HG02642 (cell line): Measurements from ENCODE around the gene NOS3.

Source experiments
- ATAC-seq: cut with Tn5 transposase; IDR thresholded peaks from one replicate; pipeline ENCODE4 v1.9.1; 2021; ENCODE audit warnings: mild to moderate bottlenecking; ENCODE audit not compliant: unreplicated experiment, poor library complexity

Gene NOS3

GRCh38 chr7:151051108-151051507, 60.3 kb downstream of the NOS3 start:
- no peak for ATAC-seq

GRCh38 chr7:151053096-151053495, 62.3 kb downstream of the NOS3 start:
- no peak for ATAC-seq

- ATAC-seq: no peak
These were observed 62.9 kb downstream of the NOS3 start for GRCh38 chr7:151053751-151054150.

- ATAC-seq: no peak
These were observed 65.5 kb downstream of the NOS3 start for GRCh38 chr7:151056283-151056665.

- ATAC-seq: no peak
These were observed 66.1 kb downstream of the NOS3 start for GRCh38 chr7:151056666-151057505.

GRCh38 chr7:151057506-151057988, 66.7 kb downstream of the NOS3 start, which contains the start of gene CDK5:
Gene CDK5, minus strand, starts transcription at chr7:151057897. Its CDS starts 49 bp downstream, at chr7:151057848.
- peak; percentile 14 for ATAC-seq

- peak; percentile 87 for ATAC-seq
These were observed 67.4 kb downstream of the NOS3 start for GRCh38 chr7:151057989-151058780.

GRCh38 chr7:151058781-151059366, 68.1 kb downstream of the NOS3 start:
- ATAC-seq: no peak

GRCh38 chr7:151059367-151060112, 68.7 kb downstream of the NOS3 start, which contains the start of gene SLC4A2:
Gene SLC4A2, plus strand, starts transcription at chr7:151059589. Its CDS starts 2,399 bp downstream, at chr7:151061988.
- ATAC-seq: peak; percentile 32

GRCh38 chr7:151060113-151060415, 69.2 kb downstream of the NOS3 start:
- no peak for ATAC-seq

GRCh38 chr7:151060416-151061212, 69.8 kb downstream of the NOS3 start:
- no peak for ATAC-seq

GRCh38 chr7:151061213-151062110, 70.6 kb downstream of the NOS3 start:
- no peak for ATAC-seq

GRCh38 chr7:151062111-151062398, 71.2 kb downstream of the NOS3 start:
- ATAC-seq: no peak

- ATAC-seq: no peak
These were observed 71.8 kb downstream of the NOS3 start for GRCh38 chr7:151062399-151063211.

- no peak for ATAC-seq
These were observed 72.4 kb downstream of the NOS3 start for GRCh38 chr7:151063212-151063561.
